HEK293 (cell line): Measurements from ENCODE around the gene MAP4K5.

Source experiments
- CTCF ChIA-PET: fragments of 350-600 bp; formaldehyde crosslinking; extraction: SDS; loops from one replicate; lab custom pipeline; 2021; ENCODE audit warnings: antibody characterized with exemption; lab: Yijun Ruan, JAX
- POLR2A ChIA-PET: fragments of 300-600 bp; formaldehyde crosslinking; extraction: SDS; loops from one replicate; lab custom pipeline; 2020; ENCODE audit warnings: antibody characterized with exemption, inconsistent platforms; lab: Yijun Ruan, JAX
- H3K27ac ChIP-seq: fragments of 200-500 bp; sonication (Bioruptor generic); 2 replicates; pipeline ENCODE4 v1.5.1; 2014; ENCODE audit warnings: low read depth, low read length, control low read depth, inconsistent platforms; ENCODE audit errors: extremely low read depth
- H3K36me3 ChIP-seq, 2 experiments: fragments of 200-500 bp in 1 of 2; sonication (Bioruptor generic) in 1 of 2; 1 replicate in 1 of 2; 2 replicates in 1 of 2; pipeline ENCODE4 v1.5.1; 2014 to 2017; ENCODE audit warnings: inconsistent platforms in 2 of 2, low read length in 2 of 2; ENCODE audit not compliant: control insufficient read depth in 2 of 2, insufficient read depth in 1 of 2
- H3K4me1 ChIP-seq: fragments of 200-500 bp; sonication (Bioruptor generic); 2 replicates; pipeline ENCODE4 v1.5.1; 2014; ENCODE audit warnings: mild to moderate bottlenecking, low read length, inconsistent platforms; ENCODE audit not compliant: control insufficient read depth, insufficient read depth
- H3K4me3 ChIP-seq: 2 replicates; pipeline ENCODE4 v1.5.1; 2011; ENCODE audit warnings: low read depth, mild to moderate bottlenecking, control low read depth, low read length, moderate library complexity
- H3K9me3 ChIP-seq: fragments of 200-500 bp; sonication (Bioruptor generic); 2 replicates; pipeline ENCODE4 v1.5.1; 2014; ENCODE audit warnings: low read depth, low read length, inconsistent platforms; ENCODE audit not compliant: control insufficient read depth, insufficient read depth
- BCL6B ChIP-seq: fragments of 450-650 bp; formaldehyde crosslinking; IDR thresholded peaks from 2 replicates; pipeline ENCODE4 v1.5.1; 2017; ENCODE audit warnings: missing biosample characterization, missing genetic modification characterization
- OSR2 ChIP-seq: fragments of 450-650 bp; formaldehyde crosslinking; IDR thresholded peaks from 2 replicates; pipeline ENCODE4 v1.5.1; 2016; ENCODE audit warnings: missing biosample characterization, missing genetic modification characterization
- PRDM6 ChIP-seq: fragments of 450-650 bp; formaldehyde crosslinking; IDR thresholded peaks from 2 replicates; pipeline ENCODE4 v1.5.1; 2017; ENCODE audit warnings: missing biosample characterization, missing genetic modification characterization
- SP3 ChIP-seq: fragments of 450-650 bp; formaldehyde crosslinking; IDR thresholded peaks from 2 replicates; pipeline ENCODE4 v1.5.1; 2016; ENCODE audit warnings: missing biosample characterization, missing genetic modification characterization
- TCF7L2 ChIP-seq: IDR thresholded peaks from 2 replicates; pipeline ENCODE4 v1.6.1; 2011; ENCODE audit warnings: low read depth, mild to moderate bottlenecking, inconsistent platforms, low read length, moderate library complexity, borderline replicate concordance
- WT1 ChIP-seq: fragments of 450-650 bp; formaldehyde crosslinking; IDR thresholded peaks from 2 replicates; pipeline ENCODE4 v1.5.1; 2016; ENCODE audit warnings: missing biosample characterization, missing genetic modification characterization
- ZFP3 ChIP-seq: fragments of 450-650 bp; formaldehyde crosslinking; IDR thresholded peaks from 2 replicates; pipeline ENCODE4 v1.5.1; 2016; ENCODE audit warnings: low read depth, missing biosample characterization, missing genetic modification characterization
- ZNF112 ChIP-seq: fragments of 450-650 bp; formaldehyde crosslinking; IDR thresholded peaks from 2 replicates; pipeline ENCODE4 v1.5.0; 2017; ENCODE audit warnings: missing biosample characterization, missing genetic modification characterization
- ZNF155 ChIP-seq: fragments of 450-650 bp; formaldehyde crosslinking; IDR thresholded peaks from 2 replicates; pipeline ENCODE4 v1.5.1; 2016; ENCODE audit warnings: missing biosample characterization, missing genetic modification characterization
- ZNF169 ChIP-seq: fragments of 450-650 bp; formaldehyde crosslinking; IDR thresholded peaks from 2 replicates; pipeline ENCODE4 v1.5.1; 2016; ENCODE audit warnings: missing biosample characterization, missing genetic modification characterization
- ZNF2 ChIP-seq: fragments of 450-650 bp; formaldehyde crosslinking; IDR thresholded peaks from 2 replicates; pipeline ENCODE4 v1.5.1; 2016; ENCODE audit warnings: missing biosample characterization, missing genetic modification characterization
- ZNF266 ChIP-seq: fragments of 450-650 bp; formaldehyde crosslinking; IDR thresholded peaks from 2 replicates; pipeline ENCODE4 v1.5.1; 2016; ENCODE audit warnings: missing biosample characterization, missing genetic modification characterization, low read depth
- ZNF280D ChIP-seq: fragments of 450-650 bp; formaldehyde crosslinking; IDR thresholded peaks from 2 replicates; pipeline ENCODE4 v1.5.1; 2016; ENCODE audit warnings: missing biosample characterization, missing genetic modification characterization
- ZNF324 ChIP-seq: fragments of 450-650 bp; formaldehyde crosslinking; IDR thresholded peaks from 2 replicates; pipeline ENCODE4 v1.5.1; 2016; ENCODE audit warnings: missing biosample characterization, missing genetic modification characterization
- ZNF362 ChIP-seq: fragments of 450-650 bp; formaldehyde crosslinking; IDR thresholded peaks from 2 replicates; pipeline ENCODE4 v1.5.1; 2016; ENCODE audit warnings: missing biosample characterization, missing genetic modification characterization
- ZNF366 ChIP-seq: fragments of 450-650 bp; formaldehyde crosslinking; conservative IDR thresholded peaks from 2 replicates; pipeline ENCODE4 v1.5.1; 2016; ENCODE audit warnings: missing biosample characterization, missing genetic modification characterization
- ZNF398 ChIP-seq: fragments of 450-650 bp; formaldehyde crosslinking; IDR thresholded peaks from 2 replicates; pipeline ENCODE4 v1.5.1; 2017; ENCODE audit warnings: missing biosample characterization, missing genetic modification characterization
- ZNF416 ChIP-seq: fragments of 450-650 bp; formaldehyde crosslinking; IDR thresholded peaks from 2 replicates; pipeline ENCODE4 v1.5.1; 2016; ENCODE audit warnings: missing biosample characterization, missing genetic modification characterization
- ZNF521 ChIP-seq: fragments of 450-650 bp; formaldehyde crosslinking; IDR thresholded peaks from 2 replicates; pipeline ENCODE4 v1.5.1; 2017; ENCODE audit warnings: missing biosample characterization, mild to moderate bottlenecking, missing genetic modification characterization
- ZNF621 ChIP-seq: fragments of 450-650 bp; formaldehyde crosslinking; IDR thresholded peaks from 2 replicates; pipeline ENCODE4 v1.5.1; 2017; ENCODE audit warnings: missing biosample characterization, missing genetic modification characterization
- ZNF660 ChIP-seq: fragments of 450-650 bp; IDR thresholded peaks from 2 replicates; pipeline ENCODE4 v1.5.1; 2018; ENCODE audit warnings: missing biosample characterization, mild to moderate bottlenecking, missing genetic modification characterization
- ZNF677 ChIP-seq: fragments of 450-650 bp; IDR thresholded peaks from 2 replicates; pipeline ENCODE4 v1.5.0; 2018; ENCODE audit warnings: missing biosample characterization, mild to moderate bottlenecking, missing genetic modification characterization, moderate library complexity
- ZNF76 ChIP-seq: fragments of 450-650 bp; formaldehyde crosslinking; IDR thresholded peaks from 2 replicates; pipeline ENCODE4; 2016; ENCODE audit warnings: low read depth, missing biosample characterization, missing genetic modification characterization, borderline replicate concordance
- ZNF843 ChIP-seq: fragments of 450-650 bp; formaldehyde crosslinking; IDR thresholded peaks from 2 replicates; pipeline ENCODE4 v1.5.1; 2016; ENCODE audit warnings: missing biosample characterization, missing genetic modification characterization
- ZXDB ChIP-seq: fragments of 450-650 bp; formaldehyde crosslinking; IDR thresholded peaks from 2 replicates; pipeline ENCODE4 v1.5.1; 2016; ENCODE audit warnings: missing biosample characterization, missing genetic modification characterization

Gene MAP4K5

GRCh38 chr14:50447461-50447860 lies 84.9 kb downstream of the MAP4K5 start (continued):
- TF ChIP-seq ZNF280D (tag by site-specific recombination) = no peak
- no peak for TF ChIP-seq ZNF155 (tag by site-specific recombination)
- no peak for TF ChIP-seq ZNF362 (tag by site-specific recombination)
- TF ChIP-seq ZNF76 (tag by site-specific recombination) = no peak
- TF ChIP-seq ZFP3 = no peak
- no peak for TF ChIP-seq ZNF521 (tag by site-specific recombination)
- no peak for TF ChIP-seq ZNF324 (tag by site-specific recombination)
- no peak for TF ChIP-seq ZNF660 (tag by site-specific recombination)
- no peak for TF ChIP-seq ZNF169 (tag by site-specific recombination)
- no peak for TF ChIP-seq ZNF416 (tag by site-specific recombination)
- TF ChIP-seq ZNF398 = 0 out of 2 replicates have a peak, but pooled peaks have one; percentile 17
- peak; percentile 38; the same call in 1 of the 2 replicates for TF ChIP-seq ZNF112 (tag by site-specific recombination)
- no peak for TF ChIP-seq ZNF621 (tag by site-specific recombination)
- no peak for TF ChIP-seq ZNF677 (tag by site-specific recombination)
- 0 out of 2 replicates have a peak, but pooled peaks have one; percentile 29 for TF ChIP-seq SP3 (tag by site-specific recombination)
- TF ChIP-seq ZNF366 (tag by site-specific recombination) = peak; percentile 65
- TF ChIP-seq BCL6B = peak; percentile 65; the same call in 1 of the 2 replicates
- peak; percentile 45; the same call in 1 of the 2 replicates for TF ChIP-seq PRDM6 (tag by site-specific recombination)
- TF ChIP-seq ZNF2 (tag by site-specific recombination) = no peak

- no peak overlapping the region for H3K4me3 ChIP-seq
- H3K9me3 ChIP-seq = peaks cover 2% of the 10 kb centered on the region; the same call in 1 of the 2 replicates
- POLR2A ChIA-PET = no interaction called here
- peaks cover 7% of the 10 kb centered on the region; the same call in 1 of the 2 replicates for H3K4me1 ChIP-seq
- CTCF ChIA-PET = no interaction called here
- no peak overlapping the region for H3K27ac ChIP-seq
- H3K36me3 ChIP-seq = peaks cover 34% of the 10 kb centered on the region in 2 experiments
- TF ChIP-seq WT1 (tag by site-specific recombination) (peak; percentile 27; the same call in 1 of the 2 replicates), TCF7L2 (peak; percentile 68; the same call in 1 of the 2 replicates), ZXDB (tag by site-specific recombination) (peak; percentile 55; the same call in 1 of the 2 replicates), PRDM6 (tag by site-specific recombination) (peak; percentile 53; the same call in 1 of the 2 replicates), ZNF266 (tag by site-specific recombination) (no peak), ZNF843 (tag by site-specific recombination) (peak; percentile 74), BCL6B (peak; percentile 74), OSR2 (tag by site-specific recombination) (peak; percentile 22; the same call in 1 of the 2 replicates)
These were observed 97.8 kb downstream of the MAP4K5 start for GRCh38 chr14:50434528-50434927.
